Hepatocyte (in vitro differentiated cells): ENCODE measurements around the gene IZUMO3.

Experiments
- CTCF ChIP-seq: fragments of 200-600 bp; sonication (generic); IDR thresholded peaks from 2 replicates; pipeline ENCODE4 v1.5.1; 2016; ENCODE audit warnings: antibody characterized with exemption, mild to moderate bottlenecking; ENCODE audit not compliant: poor library complexity
- EZH2phosphoT487 ChIP-seq: fragments of 200-600 bp; sonication (generic); IDR thresholded peaks from one replicate; pipeline ENCODE4 v1.6.1; 2018; ENCODE audit warnings: antibody characterized with exemption, mild to moderate bottlenecking, low read depth, moderate library complexity; ENCODE audit not compliant: unreplicated experiment, severe bottlenecking

- TF ChIP-seq CTCF, result no peak
- no peak for TF ChIP-seq EZH2phosphoT487
These were observed 412 bp downstream of the IZUMO3 start for GRCh38 chr9:24545285-24545684.
